ENCODE results near the gene SLC43A3.
A peak's percentile ranks its signal among the peaks of the same experiment; 100 is the strongest.

Gene SLC43A3

DNA sequence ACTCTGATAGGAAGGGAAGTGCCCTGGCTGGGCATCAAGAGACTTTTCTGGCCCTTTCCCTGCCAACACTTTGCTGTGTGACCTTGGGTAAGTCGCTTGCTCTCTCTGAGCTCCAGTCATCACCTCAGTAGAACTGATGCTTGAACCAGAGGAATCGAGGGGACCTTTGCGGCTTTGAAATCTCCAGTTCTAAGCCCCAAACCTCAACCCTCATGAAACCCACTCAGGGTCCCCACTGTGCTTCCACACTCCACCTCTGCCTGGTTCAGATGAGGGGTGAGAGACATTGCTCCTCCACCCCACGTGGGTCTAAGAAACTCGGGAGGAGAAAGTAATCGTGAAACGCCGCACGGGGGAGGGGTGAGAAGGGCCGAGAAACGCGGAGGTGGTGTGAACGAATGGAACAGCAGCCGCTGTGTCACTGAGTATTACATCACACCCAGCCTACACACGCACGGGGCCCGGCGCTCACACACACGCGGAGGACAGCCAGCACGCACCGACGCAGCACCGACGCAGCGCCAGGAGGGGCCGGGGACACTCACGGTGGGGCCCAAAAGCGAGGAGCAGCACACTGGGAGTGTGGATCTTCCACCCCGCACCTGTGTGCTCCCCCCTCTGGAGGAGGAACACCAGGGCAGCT, 37.7 kb upstream of the SLC43A3 start:
- TF ChIP-seq CTCF (IDR thresholded peaks at IDR 0.05; ENCODE audit: extremely low read depth, missing control alignments), result no peak

GRCh38 chr11:57463671-57464538, 37.0 kb upstream of the SLC43A3 start:
- DNase-seq (ENCODE audit: low spot score), result no peak
- no peak for TF ChIP-seq CTCF (IDR thresholded peaks at IDR 0.05; ENCODE audit: extremely low read depth, missing control alignments)

More for the DNA sequence above, 37.7 kb upstream of the SLC43A3 start:
- no peak for DNase-seq (ENCODE audit: low spot score)

GRCh38 chr11:57462597-57462996, 35.7 kb upstream of the SLC43A3 start:
- DNase-seq (ENCODE audit: low spot score), result no peak
- no peak for TF ChIP-seq CTCF (IDR thresholded peaks at IDR 0.05; ENCODE audit: extremely low read depth, missing control alignments)

DNA sequence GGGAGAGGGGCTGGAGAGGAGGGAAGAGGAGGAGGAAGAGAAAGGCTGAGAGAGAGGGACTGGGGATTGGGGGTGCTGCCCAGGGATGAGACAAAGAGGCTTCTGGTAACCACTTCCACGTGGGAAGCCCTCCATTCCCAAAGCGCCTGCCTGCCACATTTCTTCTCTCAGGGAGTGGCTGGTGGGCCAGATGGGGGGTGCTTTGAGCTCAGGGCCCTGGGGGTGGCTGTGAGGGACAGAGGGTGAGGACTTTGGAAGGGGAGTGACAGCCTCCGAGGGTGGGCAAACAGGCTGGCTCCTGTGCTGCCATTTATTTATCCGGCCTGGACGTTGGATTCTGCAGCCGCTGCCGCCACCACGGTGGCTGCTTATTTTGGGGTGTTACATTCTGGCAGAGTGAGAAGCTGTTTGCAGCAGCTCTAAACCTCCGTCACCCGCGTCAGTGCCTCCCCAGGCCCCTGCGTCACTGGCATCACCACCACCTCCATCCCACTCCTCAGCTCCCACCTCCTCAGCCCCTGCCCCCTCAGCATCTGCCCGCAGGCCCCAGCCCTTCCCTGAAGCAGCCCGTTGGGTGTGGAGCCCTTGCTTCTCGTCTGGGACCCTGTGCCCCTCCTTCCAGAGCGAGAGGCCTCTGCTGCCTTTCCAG, 35.0 kb upstream of the SLC43A3 start:
- DNase-seq (ENCODE audit: low spot score), result no peak
- no peak for TF ChIP-seq CTCF (IDR thresholded peaks at IDR 0.05; ENCODE audit: extremely low read depth, missing control alignments)

GRCh38 chr11:57460758-57461749, 34.1 kb upstream of the SLC43A3 start:
- DNase-seq (ENCODE audit: low spot score), result no peak
- TF ChIP-seq CTCF (IDR thresholded peaks at IDR 0.05; ENCODE audit: extremely low read depth, missing control alignments), result no peak

GRCh38 chr11:57460022-57460757, 33.3 kb upstream of the SLC43A3 start, which contains the start of gene RTN4RL2:
Gene RTN4RL2, plus strand, starts transcription at chr11:57460528. Its CDS starts 338 bp downstream, at chr11:57460866.
- DNase-seq (ENCODE audit: low spot score), result peak; percentile 89
- TF ChIP-seq CTCF (IDR thresholded peaks at IDR 0.05; ENCODE audit: extremely low read depth, missing control alignments), result peak; percentile 23
